ENCODE measurements around the gene RCN2. TPM values are rescaled to one million over a fixed set of nuclear protein-coding genes. Genes with fewer than 3 reads are reported as not detected.

Gene RCN2
- total and polyA plus RNA-seq, 2 of the 13 experiments (the other 11 are each of a cell fraction or from before 2014, with no cell fraction given): 84.4 to 89.0 TPM

GRCh38 chr15:76968306-76968705 lies 36.8 kb downstream of the RCN2 start:
- TF ChIP-seq SNAI1 (CRISPR knock-in tag; IDR thresholded peaks at IDR 0.05; ENCODE audit: borderline replicate concordance) (no peak), ZEB1 (IDR thresholded peaks at IDR 0.05; ENCODE audit: insufficient replicate concordance, low read depth) (no peak), AGO2 (optimal IDR thresholded peaks at IDR 0.05; ENCODE audit: low read depth, low read length) (no peak), NONO (IDR thresholded peaks at IDR 0.05) (no peak), NONO (CRISPR knock-in tag; conservative IDR thresholded peaks at IDR 0.05) (no peak), ZNF414 (CRISPR knock-in tag; IDR thresholded peaks at IDR 0.05) (no peak), TEF (CRISPR knock-in tag; IDR thresholded peaks at IDR 0.05) (no peak), ZNF251 (CRISPR knock-in tag; IDR thresholded peaks at IDR 0.05) (no peak), IRF9 (CRISPR knock-in tag; IDR thresholded peaks at IDR 0.05; ENCODE audit: borderline replicate concordance) (no peak)
- H3K4me2 ChIP-seq (ENCODE audit: low read depth, low read length): no peak overlapping the region
- BruUV-seq (replicated peaks): no TSS peak
- no peak for DNase-seq (ENCODE audit: low spot score)
- FAIRE-seq: no peak
- ChIA-PET CTCF (ENCODE audit: low intra/inter-chr PET ratio, low total read pairs) (no interaction called here), POLR2A (no interaction called here)
- H3K27me3 ChIP-seq (ENCODE audit: control insufficient read depth in 1 of 2, insufficient read depth in 2 of 2, low read length in 2 of 2): peaks cover 2 to 29% of the 10 kb centered on the region in 2 experiments; a peak in 2 of 5 replicates
- ATAC-seq: no peak
- no peaks in the 10 kb centered on the region for H3K79me2 ChIP-seq (ENCODE audit: insufficient read depth, low read length)
- H3K4me1 ChIP-seq (ENCODE audit: insufficient read depth, low read length): 0 out of 2 replicates have a peak, but pooled peaks cover 6% of the 10 kb centered on the region
- H3K27ac ChIP-seq (ENCODE audit: extremely low read length, insufficient read depth, low read length): no peak overlapping the region
- no peaks in the 10 kb centered on the region for H3K9me3 ChIP-seq (ENCODE audit: low read length)
- intact Hi-C loops (cut with micrococcal nuclease; ENCODE audit: unreplicated experiment): no loop called here
- no peak overlapping the region for H3K4me3 ChIP-seq (replicated peaks in 1 of 3; ENCODE audit: insufficient read depth in 1 of 3, low read depth in 2 of 3, low read length in 3 of 3)
- no peaks in the 10 kb centered on the region for H4K20me1 ChIP-seq (ENCODE audit: insufficient read depth, low read length)
- no peaks in the 10 kb centered on the region for H3K36me3 ChIP-seq (replicated peaks in 1 of 2; ENCODE audit: control insufficient read depth in 1 of 2, insufficient read depth in 2 of 2, low read length in 2 of 2)
- H2AFZ ChIP-seq (ENCODE audit: low read length): no peak overlapping the region
- in situ Hi-C loops (cut with HindIII; ENCODE audit: extremely low pct_ligation_motif_present, low pct_unique_long_range_greater_than_20kb): no loop called here
- 6% methylated on average over 1 of the region's 1 CpG for WGBS (ENCODE audit: low lambda C conversion rate)
- no peak overlapping the region for H3K9ac ChIP-seq (ENCODE audit: insufficient read depth, low read depth, low read length)
